SK-MEL-5 (cell line): ENCODE data around the gene CRMP1. TPM values are rescaled to one million over a fixed set of nuclear protein-coding genes. Genes with fewer than 3 reads are reported as not detected.

Source experiments
- DNase-seq: peaks from one replicate; pipeline ENCODE4 v3.0.0-alpha.2; 2016; ENCODE audit warnings: low read depth, low spot score
- in situ Hi-C: cut with HindIII; loops from 2 replicates; pipeline ENCODE4 v1.10.0; 2016; ENCODE audit warnings: low sequenced_read_pairs, high pct_unique_total_duplicates, low pct_unique_long_range_greater_than_20kb
- total RNA-seq: library from RNA; depleted of rRNA; stranded (reverse); fragments of >200 nt; shearing (Covaris generic); gene quantifications from 2 replicates; pipeline ENCODE4 v1.2.3, GENCODE V29; 2014

The CRMP1 gene
- total RNA-seq, 1 experiment from 2014 or later: 0.85 TPM

GRCh38 chr4:5795580-5795979, 97.3 kb downstream of the CRMP1 start:
- no peak for DNase-seq
- in situ Hi-C loops: no loop called here

- in situ Hi-C loops: no loop called here
- no peak for DNase-seq
These were observed 99.4 kb downstream of the CRMP1 start for GRCh38 chr4:5793514-5793913.

GRCh38 chr4:5791654-5792053, 101.2 kb downstream of the CRMP1 start:
- DNase-seq: no peak
- in situ Hi-C loops: no loop called here

- in situ Hi-C loops: no loop called here
These were observed 102.4 kb downstream of the CRMP1 start for GRCh38 chr4:5790546-5790857.

GRCh38 chr4:5789141-5789540, 103.7 kb downstream of the CRMP1 start:
- in situ Hi-C loops: no loop called here
- DNase-seq: no peak

More at GRCh38 chr4:5790546-5790857, 102.4 kb downstream of the CRMP1 start:
- DNase-seq: no peak

- in situ Hi-C loops: no loop called here
- DNase-seq: no peak
These were observed 104.7 kb downstream of the CRMP1 start for GRCh38 chr4:5788144-5788543.

- in situ Hi-C loops: no loop called here
- DNase-seq: no peak
These were observed 105.6 kb downstream of the CRMP1 start for GRCh38 chr4:5787311-5787710.

GRCh38 chr4:5785806-5786680, 106.8 kb downstream of the CRMP1 start:
- in situ Hi-C loops: no loop called here
- DNase-seq: no peak

- DNase-seq: no peak
- in situ Hi-C loops: no loop called here
These were observed 107.8 kb downstream of the CRMP1 start for GRCh38 chr4:5784960-5785611.

GRCh38 chr4:5784021-5784420, 108.9 kb downstream of the CRMP1 start:
- in situ Hi-C loops: no loop called here
- DNase-seq: no peak

- in situ Hi-C loops: no loop called here
- no peak for DNase-seq
These were observed 109.4 kb downstream of the CRMP1 start for GRCh38 chr4:5783486-5783885.

- no peak for DNase-seq
- in situ Hi-C loops: no loop called here
These were observed 109.9 kb downstream of the CRMP1 start for GRCh38 chr4:5782829-5783476.

GRCh38 chr4:5781691-5782090, 111.2 kb downstream of the CRMP1 start:
- in situ Hi-C loops: no loop called here
- DNase-seq: no peak

- in situ Hi-C loops: no loop called here
- no peak for DNase-seq
These were observed 111.9 kb downstream of the CRMP1 start for GRCh38 chr4:5780831-5781480.

GRCh38 chr4:5776510-5776909, 116.4 kb downstream of the CRMP1 start:
- no peak for DNase-seq
- in situ Hi-C loops: no loop called here

- in situ Hi-C loops: no loop called here
- no peak for DNase-seq
These were observed 118.4 kb downstream of the CRMP1 start for GRCh38 chr4:5774416-5775036.

- DNase-seq: no peak
These were observed 119.7 kb downstream of the CRMP1 start for GRCh38 chr4:5773271-5773555.

More at GRCh38 chr4:5773271-5773555, 119.7 kb downstream of the CRMP1 start:
- in situ Hi-C loops: no loop called here
